Liver (tissue), 9 donors: ENCODE data around the gene POLR2C. TPM values are rescaled to one million over a fixed set of nuclear protein-coding genes. Genes with fewer than 3 reads are reported as not detected.

ENCODE experiments used
- DNase-seq: peaks from one replicate; pipeline ENCODE4 v3.0.0-alpha.2; 2017; ENCODE audit warnings: low spot score
- H3K27ac ChIP-seq, 2 donors: one replicate each; pipeline ENCODE4 v1.7.0; 2013; ENCODE audit warnings: inconsistent platforms in 2 of 2, low read length in 2 of 2, control low read depth in 1 of 2, low read depth in 1 of 2, mild to moderate bottlenecking in 1 of 2
- H3K27me3 ChIP-seq, 4 donors: one replicate each; pipeline versions ENCODE4 v1.6.1 to v1.7.0; 2013; ENCODE audit warnings: low read length in 3 of 4, inconsistent platforms in 1 of 4, mild to moderate bottlenecking in 1 of 4, moderate library complexity in 1 of 4; ENCODE audit not compliant: control insufficient read depth in 4 of 4, insufficient read depth in 4 of 4
- H3K36me3 ChIP-seq, 4 donors: one replicate each; pipeline versions ENCODE4 v1.6.1 to v1.7.0; 2013; ENCODE audit warnings: low read length in 3 of 4, mild to moderate bottlenecking in 3 of 4, low read depth in 1 of 4, moderate library complexity in 1 of 4; ENCODE audit not compliant: control insufficient read depth in 4 of 4, insufficient read depth in 3 of 4
- H3K4me1 ChIP-seq, 4 donors: one replicate each; pipeline versions ENCODE4 v1.6.1 to v1.7.0; 2013; ENCODE audit warnings: low read length in 3 of 4, mild to moderate bottlenecking in 3 of 4, moderate library complexity in 1 of 4; ENCODE audit not compliant: control insufficient read depth in 4 of 4, insufficient read depth in 4 of 4
- H3K4me3 ChIP-seq, 3 donors: one replicate each; pipeline versions ENCODE4 v1.6.1 to v1.7.0; 2013; ENCODE audit warnings: low read length in 3 of 3, control low read depth in 1 of 3, low read depth in 1 of 3, mild to moderate bottlenecking in 1 of 3
- H3K9ac ChIP-seq, 2 donors: one replicate each; pipeline ENCODE4 v1.7.0; 2013; ENCODE audit warnings: low read length in 2 of 2, mild to moderate bottlenecking in 2 of 2, moderate library complexity in 2 of 2, control low read depth in 1 of 2, low read depth in 1 of 2
- H3K9me3 ChIP-seq, 4 donors: one replicate each; pipeline versions ENCODE4 v1.6.1 to v1.7.0; 2013; ENCODE audit warnings: low read length in 3 of 4; ENCODE audit not compliant: control insufficient read depth in 4 of 4
- EGR1 ChIP-seq, 2 donors: IDR thresholded peaks; 2 replicates each; pipeline ENCODE4 v1.6.1; 2016 to 2018; ENCODE audit warnings: antibody characterized with exemption in 2 of 2, low read depth in 2 of 2
- FOXA1 ChIP-seq: IDR thresholded peaks from 2 replicates; pipeline ENCODE4 v1.6.1; 2016; ENCODE audit warnings: antibody characterized with exemption
- FOXA2 ChIP-seq: IDR thresholded peaks from 2 replicates; pipeline ENCODE4 v1.6.1; 2016; ENCODE audit warnings: antibody characterized with exemption
- GABPA ChIP-seq, 2 donors: IDR thresholded peaks in 1 of 2; conservative IDR thresholded peaks in 1 of 2; 2 replicates each; pipeline ENCODE4 v1.6.1; 2016; ENCODE audit warnings: antibody characterized with exemption in 2 of 2, mild to moderate bottlenecking in 1 of 2, moderate library complexity in 1 of 2
- HNF4A ChIP-seq, 2 donors: conservative IDR thresholded peaks; 2 replicates each; pipeline ENCODE4 v1.6.1; 2016; ENCODE audit warnings: antibody characterized with exemption in 2 of 2, mild to moderate bottlenecking in 2 of 2
- HNF4G ChIP-seq: IDR thresholded peaks from 2 replicates; pipeline ENCODE4 v1.6.1; 2016; ENCODE audit warnings: antibody characterized with exemption
- JUND ChIP-seq, 2 donors: IDR thresholded peaks; 2 replicates each; pipeline ENCODE4 v1.6.1; 2016; ENCODE audit warnings: antibody characterized with exemption in 2 of 2
- NR2F2 ChIP-seq: IDR thresholded peaks from 2 replicates; pipeline ENCODE4 v1.6.1; 2016; ENCODE audit warnings: antibody characterized with exemption
- RAD21 ChIP-seq, 2 donors: IDR thresholded peaks; 2 replicates each; pipeline ENCODE4 v1.6.1; 2016; ENCODE audit warnings: antibody characterized with exemption in 2 of 2, mild to moderate bottlenecking in 2 of 2
- RXRA ChIP-seq, 2 donors: IDR thresholded peaks; 2 replicates each; pipeline ENCODE4 v1.6.1; 2017 to 2018; ENCODE audit warnings: antibody characterized with exemption in 2 of 2, mild to moderate bottlenecking in 1 of 2
- SP1 ChIP-seq: IDR thresholded peaks from 2 replicates; pipeline ENCODE4 v1.6.1; 2018; ENCODE audit warnings: antibody characterized with exemption, mild to moderate bottlenecking
- TAF1 ChIP-seq: conservative IDR thresholded peaks from 2 replicates; pipeline ENCODE4 v1.6.1; 2016; ENCODE audit warnings: antibody characterized with exemption, mild to moderate bottlenecking
- YY1 ChIP-seq: IDR thresholded peaks from 2 replicates; pipeline ENCODE4 v1.6.1; 2016; ENCODE audit warnings: antibody characterized with exemption, mild to moderate bottlenecking
- WGBS: extraction: QIAGEN DNeasy Blood & Tissue Kit; methylation state at CpG from one replicate; pipeline ENCODE4 v1.1.7; 2013; 5-methylcytosine and 5-hydroxymethylcytosine counted together
- polyA plus RNA-seq, 2 donors: library from polyadenylated mRNA; stranded (reverse) in 1 of 2; unstranded in 1 of 2; fragments of 200-250 nt in 1 of 2; fragments of >200 nt in 1 of 2; fragmentation: Nextera tagmentation in 1 of 2; extraction: Ambion mirVana in 1 of 2; gene quantifications; one replicate each; pipeline versions ENCODE4 v1.2.1 to v1.2.3, GENCODE V29; 2013 to 2015
- total RNA-seq, 2 donors: library from RNA; depleted of rRNA; stranded (reverse); fragments of >200 nt; gene quantifications; one replicate each; pipeline ENCODE4 v1.2.3, GENCODE V29; 2014
- TF ChIP-seq, protein P1 (sequence below): IDR thresholded peaks from 2 replicates; pipeline ENCODE4 v1.6.1; 2016; ENCODE audit warnings: antibody characterized with exemption
- TF ChIP-seq, protein P2 (sequence below): IDR thresholded peaks from 2 replicates; pipeline ENCODE4 v1.6.1; 2016; ENCODE audit warnings: antibody characterized with exemption
- TF ChIP-seq, protein P3 (sequence below): fragments of 150-350 bp; IDR thresholded peaks from 2 replicates; pipeline ENCODE4 v1.5.1; 2017; ENCODE audit warnings: improper control_type of control experiment, low read depth, low read length; ENCODE audit not compliant: missing input control
- TF ChIP-seq, protein P4 (sequence below): IDR thresholded peaks from 2 replicates; pipeline ENCODE4 v1.6.1; 2016; ENCODE audit warnings: antibody characterized with exemption, mild to moderate bottlenecking
- TF ChIP-seq, protein P5 (sequence below): IDR thresholded peaks from 2 replicates; pipeline ENCODE4 v1.6.1; 2016; ENCODE audit warnings: antibody characterized with exemption
- donor health status: healthy.
- donor health status: healthy.
- donor health status: healthy.
- donor health status: healthy.
- donor health status: healthy.

Gene POLR2C
- total and polyA plus RNA-seq, 4 donors, result 25.4 to 68.0 (median 51.3) TPM

DNA sequence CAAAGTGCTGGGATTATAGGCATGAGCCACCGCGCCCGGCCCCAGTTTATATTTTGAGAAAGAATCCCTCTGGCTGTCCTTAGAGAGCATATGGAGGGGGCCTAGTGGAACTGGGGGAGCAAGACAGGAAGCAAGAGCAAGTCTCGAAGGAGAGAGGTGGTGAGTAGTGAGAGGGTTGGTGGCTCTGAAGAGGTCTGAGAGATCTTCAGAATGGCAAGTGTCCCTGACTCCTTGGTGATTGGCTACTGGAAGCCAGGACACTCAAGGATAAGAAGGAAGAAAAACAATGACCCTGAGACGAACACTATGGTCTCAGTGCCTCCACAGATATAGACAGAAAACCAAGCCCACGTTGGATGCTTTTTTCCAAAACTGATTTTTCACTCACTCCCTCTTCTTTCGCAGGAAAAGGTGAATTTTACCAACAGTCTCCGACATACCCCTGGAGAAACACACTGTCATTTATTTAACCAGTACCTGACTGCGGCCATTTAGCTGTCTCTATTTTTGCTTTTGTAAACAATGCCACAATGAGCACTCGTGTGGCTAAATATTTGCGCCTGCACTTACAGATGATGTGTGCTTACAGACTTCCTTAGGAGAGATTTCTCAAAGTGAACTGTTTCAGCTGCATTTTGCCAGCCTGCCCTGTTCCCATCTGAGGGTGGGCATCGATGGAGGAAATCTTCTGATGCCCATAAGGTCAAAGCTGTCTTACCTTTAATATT lies 39.7 kb downstream of the POLR2C start:
- TF ChIP-seq FOXA2 (no peak), SP1 (no peak), NR2F2 (no peak), HNF4G (no peak), TAF1 (no peak), RAD21 (IDR thresholded peaks at IDR 0.05) (no peak), JUND (IDR thresholded peaks at IDR 0.05) (no peak), FOXA1 (no peak), EGR1 (IDR thresholded peaks at IDR 0.05; ENCODE audit: low read depth in 2 of 2) (no peak), GABPA (IDR thresholded peaks at IDR 0.05 in 1 of 2, conservative IDR thresholded peaks at IDR 0.05 in 1 of 2) (no peak), YY1 (no peak), RXRA (IDR thresholded peaks at IDR 0.05) (no peak), HNF4A (conservative IDR thresholded peaks at IDR 0.05) (no peak)
- TF ChIP-seq, protein P1, sequence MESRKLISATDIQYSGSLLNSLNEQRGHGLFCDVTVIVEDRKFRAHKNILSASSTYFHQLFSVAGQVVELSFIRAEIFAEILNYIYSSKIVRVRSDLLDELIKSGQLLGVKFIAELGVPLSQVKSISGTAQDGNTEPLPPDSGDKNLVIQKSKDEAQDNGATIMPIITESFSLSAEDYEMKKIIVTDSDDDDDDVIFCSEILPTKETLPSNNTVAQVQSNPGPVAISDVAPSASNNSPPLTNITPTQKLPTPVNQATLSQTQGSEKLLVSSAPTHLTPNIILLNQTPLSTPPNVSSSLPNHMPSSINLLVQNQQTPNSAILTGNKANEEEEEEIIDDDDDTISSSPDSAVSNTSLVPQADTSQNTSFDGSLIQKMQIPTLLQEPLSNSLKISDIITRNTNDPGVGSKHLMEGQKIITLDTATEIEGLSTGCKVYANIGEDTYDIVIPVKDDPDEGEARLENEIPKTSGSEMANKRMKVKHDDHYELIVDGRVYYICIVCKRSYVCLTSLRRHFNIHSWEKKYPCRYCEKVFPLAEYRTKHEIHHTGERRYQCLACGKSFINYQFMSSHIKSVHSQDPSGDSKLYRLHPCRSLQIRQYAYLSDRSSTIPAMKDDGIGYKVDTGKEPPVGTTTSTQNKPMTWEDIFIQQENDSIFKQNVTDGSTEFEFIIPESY, result no peak
- TF ChIP-seq, protein P2, sequence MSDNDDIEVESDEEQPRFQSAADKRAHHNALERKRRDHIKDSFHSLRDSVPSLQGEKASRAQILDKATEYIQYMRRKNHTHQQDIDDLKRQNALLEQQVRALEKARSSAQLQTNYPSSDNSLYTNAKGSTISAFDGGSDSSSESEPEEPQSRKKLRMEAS, result no peak
- TF ChIP-seq, protein P3, sequence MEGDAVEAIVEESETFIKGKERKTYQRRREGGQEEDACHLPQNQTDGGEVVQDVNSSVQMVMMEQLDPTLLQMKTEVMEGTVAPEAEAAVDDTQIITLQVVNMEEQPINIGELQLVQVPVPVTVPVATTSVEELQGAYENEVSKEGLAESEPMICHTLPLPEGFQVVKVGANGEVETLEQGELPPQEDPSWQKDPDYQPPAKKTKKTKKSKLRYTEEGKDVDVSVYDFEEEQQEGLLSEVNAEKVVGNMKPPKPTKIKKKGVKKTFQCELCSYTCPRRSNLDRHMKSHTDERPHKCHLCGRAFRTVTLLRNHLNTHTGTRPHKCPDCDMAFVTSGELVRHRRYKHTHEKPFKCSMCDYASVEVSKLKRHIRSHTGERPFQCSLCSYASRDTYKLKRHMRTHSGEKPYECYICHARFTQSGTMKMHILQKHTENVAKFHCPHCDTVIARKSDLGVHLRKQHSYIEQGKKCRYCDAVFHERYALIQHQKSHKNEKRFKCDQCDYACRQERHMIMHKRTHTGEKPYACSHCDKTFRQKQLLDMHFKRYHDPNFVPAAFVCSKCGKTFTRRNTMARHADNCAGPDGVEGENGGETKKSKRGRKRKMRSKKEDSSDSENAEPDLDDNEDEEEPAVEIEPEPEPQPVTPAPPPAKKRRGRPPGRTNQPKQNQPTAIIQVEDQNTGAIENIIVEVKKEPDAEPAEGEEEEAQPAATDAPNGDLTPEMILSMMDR, result no peak
- TF ChIP-seq, protein P4, sequence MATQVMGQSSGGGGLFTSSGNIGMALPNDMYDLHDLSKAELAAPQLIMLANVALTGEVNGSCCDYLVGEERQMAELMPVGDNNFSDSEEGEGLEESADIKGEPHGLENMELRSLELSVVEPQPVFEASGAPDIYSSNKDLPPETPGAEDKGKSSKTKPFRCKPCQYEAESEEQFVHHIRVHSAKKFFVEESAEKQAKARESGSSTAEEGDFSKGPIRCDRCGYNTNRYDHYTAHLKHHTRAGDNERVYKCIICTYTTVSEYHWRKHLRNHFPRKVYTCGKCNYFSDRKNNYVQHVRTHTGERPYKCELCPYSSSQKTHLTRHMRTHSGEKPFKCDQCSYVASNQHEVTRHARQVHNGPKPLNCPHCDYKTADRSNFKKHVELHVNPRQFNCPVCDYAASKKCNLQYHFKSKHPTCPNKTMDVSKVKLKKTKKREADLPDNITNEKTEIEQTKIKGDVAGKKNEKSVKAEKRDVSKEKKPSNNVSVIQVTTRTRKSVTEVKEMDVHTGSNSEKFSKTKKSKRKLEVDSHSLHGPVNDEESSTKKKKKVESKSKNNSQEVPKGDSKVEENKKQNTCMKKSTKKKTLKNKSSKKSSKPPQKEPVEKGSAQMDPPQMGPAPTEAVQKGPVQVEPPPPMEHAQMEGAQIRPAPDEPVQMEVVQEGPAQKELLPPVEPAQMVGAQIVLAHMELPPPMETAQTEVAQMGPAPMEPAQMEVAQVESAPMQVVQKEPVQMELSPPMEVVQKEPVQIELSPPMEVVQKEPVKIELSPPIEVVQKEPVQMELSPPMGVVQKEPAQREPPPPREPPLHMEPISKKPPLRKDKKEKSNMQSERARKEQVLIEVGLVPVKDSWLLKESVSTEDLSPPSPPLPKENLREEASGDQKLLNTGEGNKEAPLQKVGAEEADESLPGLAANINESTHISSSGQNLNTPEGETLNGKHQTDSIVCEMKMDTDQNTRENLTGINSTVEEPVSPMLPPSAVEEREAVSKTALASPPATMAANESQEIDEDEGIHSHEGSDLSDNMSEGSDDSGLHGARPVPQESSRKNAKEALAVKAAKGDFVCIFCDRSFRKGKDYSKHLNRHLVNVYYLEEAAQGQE, result no peak
- TF ChIP-seq, protein P5, sequence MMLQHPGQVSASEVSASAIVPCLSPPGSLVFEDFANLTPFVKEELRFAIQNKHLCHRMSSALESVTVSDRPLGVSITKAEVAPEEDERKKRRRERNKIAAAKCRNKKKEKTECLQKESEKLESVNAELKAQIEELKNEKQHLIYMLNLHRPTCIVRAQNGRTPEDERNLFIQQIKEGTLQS, result no peak
- H3K36me3 ChIP-seq, result no peaks in the 10 kb centered on the region
- 88% methylated on average over 12 of the region's 12 CpGs for WGBS
- no peak for DNase-seq
- no peaks in the 10 kb centered on the region for H3K27me3 ChIP-seq
- peaks cover 5 to 11% (median 7%) of the 10 kb centered on the region in 4 donors for H3K4me1 ChIP-seq
- H3K4me3 ChIP-seq, result no peak overlapping the region
- no peak overlapping the region for H3K9ac ChIP-seq
- H3K9me3 ChIP-seq, result no peaks in the 10 kb centered on the region
- H3K27ac ChIP-seq, result no peak overlapping the region
